Femur (tissue), 1 donor: ENCODE measurements around the gene NID2.
A peak's percentile ranks its signal among the peaks of the same experiment; 100 is the strongest.

ENCODE experiments used
- DNase-seq: peaks from one replicate; pipeline ENCODE4 v3.0.0-alpha.2; 2017

Gene NID2

GRCh38 chr14:52023518-52023917 lies 45.3 kb downstream of the NID2 start:
- DNase-seq = peak; percentile 60

GRCh38 chr14:52021957-52022600 lies 46.8 kb downstream of the NID2 start:
- DNase-seq = no peak

- DNase-seq = no peak
Observed at GRCh38 chr14:52020866-52021717, 47.8 kb downstream of the NID2 start.

GRCh38 chr14:52020161-52020714 lies 48.6 kb downstream of the NID2 start:
- no peak for DNase-seq

GRCh38 chr14:52018970-52019369 lies 49.9 kb downstream of the NID2 start:
- no peak for DNase-seq

- no peak for DNase-seq
Observed at GRCh38 chr14:52018252-52018651, 50.6 kb downstream of the NID2 start.

GRCh38 chr14:52015411-52016030 lies 53.3 kb downstream of the NID2 start:
- no peak for DNase-seq

GRCh38 chr14:52014601-52015267 lies 54.1 kb downstream of the NID2 start:
- no peak for DNase-seq

- DNase-seq = no peak
Observed at GRCh38 chr14:52013984-52014600, 54.8 kb downstream of the NID2 start.

- no peak for DNase-seq
Observed at GRCh38 chr14:52012635-52013034, 56.2 kb downstream of the NID2 start.

GRCh38 chr14:52011523-52011922 lies 57.3 kb downstream of the NID2 start:
- no peak for DNase-seq

GRCh38 chr14:52010173-52010693 lies 58.6 kb downstream of the NID2 start:
- no peak for DNase-seq

- DNase-seq = no peak
Observed at GRCh38 chr14:52008136-52008535, 60.7 kb downstream of the NID2 start.

GRCh38 chr14:52007637-52008036 lies 61.2 kb downstream of the NID2 start:
- no peak for DNase-seq

GRCh38 chr14:52007211-52007610 lies 61.6 kb downstream of the NID2 start:
- DNase-seq = no peak

GRCh38 chr14:52006361-52006760 lies 62.5 kb downstream of the NID2 start:
- no peak for DNase-seq

GRCh38 chr14:52005625-52006024 lies 63.2 kb downstream of the NID2 start:
- no peak for DNase-seq

- no peak for DNase-seq
Observed at GRCh38 chr14:52003324-52003723, 65.5 kb downstream of the NID2 start.

GRCh38 chr14:52002542-52002941 lies 66.3 kb downstream of the NID2 start:
- DNase-seq = no peak

- no peak for DNase-seq
Observed at GRCh38 chr14:52000696-52001095, 68.2 kb downstream of the NID2 start.

- DNase-seq = no peak
Observed at GRCh38 chr14:52000019-52000582, 68.8 kb downstream of the NID2 start.

GRCh38 chr14:51999084-51999483 lies 69.8 kb downstream of the NID2 start:
- DNase-seq = no peak
